ENCODE measurements around the gene MAP2K6. TPM values are rescaled to one million over a fixed set of nuclear protein-coding genes. Genes with fewer than 3 reads are reported as not detected.

MAP2K6 gene
- polyA plus RNA-seq, 1 donor (not counting 4 experiments of a cell fraction or from before 2014, with no cell fraction given): 0.39 TPM

- TF ChIP-seq EZH2 (IDR thresholded peaks at IDR 0.05; ENCODE audit: low read length) (no peak), CTCF (optimal IDR thresholded peaks at IDR 0.05 in 1 of 3, IDR thresholded peaks at IDR 0.05 in 1 of 3, conservative IDR thresholded peaks at IDR 0.05 in 1 of 3; ENCODE audit: extremely low read depth in 1 of 3, insufficient read depth in 2 of 3, low read length in 3 of 3) (no peak)
- Histone ChIP-seq H4K20me1 (ENCODE audit: control insufficient read depth, extremely low read depth, insufficient read depth, low read length) (no peaks in the 10 kb centered on the region), H2AFZ (ENCODE audit: control insufficient read depth, low read length) (no peak overlapping the region), H3K9ac (ENCODE audit: control insufficient read depth, extremely low read depth, insufficient read depth, low read length) (no peak overlapping the region), H3K4me1 (ENCODE audit: control insufficient read depth, extremely low read depth, insufficient read depth, low read length) (no peaks in the 10 kb centered on the region), H3K9me3 (ENCODE audit: control insufficient read depth, low read depth, low read length) (no peaks in the 10 kb centered on the region), H3K9me1 (ENCODE audit: control insufficient read depth, extremely low read depth, insufficient read depth, low read length) (no peaks in the 10 kb centered on the region), H3K27ac (ENCODE audit: control insufficient read depth, insufficient read depth, low read length) (no peak overlapping the region), H3K79me2 (ENCODE audit: control insufficient read depth, insufficient read depth, low read length) (no peaks in the 10 kb centered on the region), H3K4me2 (ENCODE audit: control insufficient read depth, extremely low read depth, insufficient read depth, low read depth, low read length) (no peak overlapping the region), H3K36me3 (ENCODE audit: control insufficient read depth in 2 of 2, extremely low read depth in 1 of 2, insufficient read depth in 2 of 2, low read length in 2 of 2) (no peaks in the 10 kb centered on the region), H3K4me3 (ENCODE audit: control insufficient read depth in 2 of 3, extremely low read depth in 1 of 3, insufficient read depth in 2 of 3, low read depth in 1 of 3, low read length in 3 of 3) (no peak overlapping the region), H3K27me3 (ENCODE audit: control insufficient read depth, extremely low read depth, insufficient read depth, low read length) (no peaks in the 10 kb centered on the region)
- dilution Hi-C loops (cut with MboI; ENCODE audit: extremely low pct_ligation_motif_present, low sequenced_read_pairs): no loop called here
- FAIRE-seq (no peak), DNase-seq (ENCODE audit: low read depth, low spot score) (no peak)
Measured at GRCh38 chr17:69423450-69423849, 9.0 kb downstream of the MAP2K6 start.

- H3K9ac ChIP-seq (ENCODE audit: control insufficient read depth, extremely low read depth, insufficient read depth, low read length): no peak overlapping the region
- no peaks in the 10 kb centered on the region for H3K36me3 ChIP-seq (ENCODE audit: control insufficient read depth in 2 of 2, extremely low read depth in 1 of 2, insufficient read depth in 2 of 2, low read length in 2 of 2)
- no peaks in the 10 kb centered on the region for H3K79me2 ChIP-seq (ENCODE audit: control insufficient read depth, insufficient read depth, low read length)
- FAIRE-seq (peak; percentile 52), DNase-seq (ENCODE audit: low read depth, low spot score) (no peak)
- no peak for TF ChIP-seq CTCF (optimal IDR thresholded peaks at IDR 0.05 in 1 of 3, IDR thresholded peaks at IDR 0.05 in 1 of 3, conservative IDR thresholded peaks at IDR 0.05 in 1 of 3; ENCODE audit: extremely low read depth in 1 of 3, insufficient read depth in 2 of 3, low read length in 3 of 3)
- no peak for TF ChIP-seq EZH2 (IDR thresholded peaks at IDR 0.05; ENCODE audit: low read length)
- H3K4me1 ChIP-seq (ENCODE audit: control insufficient read depth, extremely low read depth, insufficient read depth, low read length): no peaks in the 10 kb centered on the region
- no peak overlapping the region for H3K27ac ChIP-seq (ENCODE audit: control insufficient read depth, insufficient read depth, low read length)
- dilution Hi-C loops (cut with MboI; ENCODE audit: extremely low pct_ligation_motif_present, low sequenced_read_pairs): no loop called here
- H3K4me2 ChIP-seq (ENCODE audit: control insufficient read depth, extremely low read depth, insufficient read depth, low read depth, low read length): no peak overlapping the region
- no peak overlapping the region for H2AFZ ChIP-seq (ENCODE audit: control insufficient read depth, low read length)
- H4K20me1 ChIP-seq (ENCODE audit: control insufficient read depth, extremely low read depth, insufficient read depth, low read length): no peaks in the 10 kb centered on the region
- H3K4me3 ChIP-seq (ENCODE audit: control insufficient read depth in 2 of 3, extremely low read depth in 1 of 3, insufficient read depth in 2 of 3, low read depth in 1 of 3, low read length in 3 of 3): no peak overlapping the region
- H3K9me1 ChIP-seq (ENCODE audit: control insufficient read depth, extremely low read depth, insufficient read depth, low read length): no peaks in the 10 kb centered on the region
- no peaks in the 10 kb centered on the region for H3K9me3 ChIP-seq (ENCODE audit: control insufficient read depth, low read depth, low read length)
- no peaks in the 10 kb centered on the region for H3K27me3 ChIP-seq (ENCODE audit: control insufficient read depth, extremely low read depth, insufficient read depth, low read length)
Measured at GRCh38 chr17:69424287-69425041, 10.0 kb downstream of the MAP2K6 start.

All from keratinocyte (primary cell).